Uterus (tissue), 2 donors: Measurements from ENCODE around the gene NEDD1.

Experiments used
- CTCF ChIP-seq, 4 experiments: fragments of 200-600 bp in 2 of 4; fragments of 450-650 bp in 2 of 4; sonication (generic) in 2 of 4; IDR thresholded peaks; one replicate each; pipeline ENCODE4 v1.5.1; 2016 to 2019; ENCODE audit warnings: antibody characterized with exemption in 4 of 4, mild to moderate bottlenecking in 2 of 4, moderate library complexity in 1 of 4
- POLR2A ChIP-seq, 2 donors: fragments of 450-650 bp; IDR thresholded peaks; one replicate each; pipeline ENCODE4 v1.6.1; 2016; ENCODE audit warnings: antibody characterized with exemption in 2 of 2, mild to moderate bottlenecking in 1 of 2, moderate library complexity in 1 of 2

- no peak for TF ChIP-seq CTCF (IDR thresholded peaks at IDR 0.05)
- no peak for TF ChIP-seq POLR2A (IDR thresholded peaks at IDR 0.05)
Measured at GRCh38 chr12:96886998-96887677, 19.9 kb upstream of the NEDD1 start.
